H9 (cell line): ENCODE data around the gene HLA-G. TPM values are rescaled to one million over a fixed set of nuclear protein-coding genes. Genes with fewer than 3 reads are reported as not detected.

ENCODE experiments used
- DNase-seq: peaks from one replicate; pipeline ENCODE4 v3.0.0-alpha.2; 2017
- H2AFZ ChIP-seq: one replicate; pipeline ENCODE4 v1.6.1; 2013; ENCODE audit warnings: mild to moderate bottlenecking, low read length, control low read depth, moderate library complexity
- H2AK5ac ChIP-seq: 2 replicates; pipeline ENCODE4 v1.6.1; 2013; ENCODE audit warnings: low read length, control low read depth, mixed read lengths; ENCODE audit not compliant: insufficient read length
- H2BK120ac ChIP-seq: one replicate; pipeline ENCODE4 v1.6.1; 2013; ENCODE audit warnings: low read depth, mild to moderate bottlenecking, low read length, control low read depth, inconsistent platforms; ENCODE audit not compliant: poor library complexity, severe bottlenecking
- H2BK12ac ChIP-seq: 2 replicates; pipeline ENCODE4 v1.6.1; 2013; ENCODE audit warnings: low read length, control low read depth, mixed read lengths, low read depth; ENCODE audit not compliant: insufficient read length
- H2BK15ac ChIP-seq: 2 replicates; pipeline ENCODE4 v1.6.1; 2013; ENCODE audit warnings: low read depth, low read length, control low read depth
- H2BK20ac ChIP-seq: one replicate; pipeline ENCODE4 v1.6.1; 2013; ENCODE audit warnings: low read depth, mild to moderate bottlenecking, low read length, control low read depth, inconsistent platforms; ENCODE audit not compliant: poor library complexity, severe bottlenecking
- H2BK5ac ChIP-seq: 2 replicates; pipeline ENCODE4 v1.6.1; 2013; ENCODE audit warnings: low read length, control low read depth, mixed read lengths; ENCODE audit not compliant: insufficient read length
- H3K14ac ChIP-seq: 2 replicates; pipeline ENCODE4 v1.6.1; 2013; ENCODE audit warnings: low read length, control low read depth; ENCODE audit not compliant: insufficient read depth
- H3K18ac ChIP-seq: 2 replicates; pipeline ENCODE4 v1.6.1; 2013; ENCODE audit warnings: low read depth, mild to moderate bottlenecking, mixed read lengths, low read length, control low read depth; ENCODE audit not compliant: insufficient read length
- H3K23ac ChIP-seq: 2 replicates; pipeline ENCODE4 v1.6.1; 2013; ENCODE audit warnings: low read length, control low read depth, mixed read lengths, low read depth; ENCODE audit not compliant: insufficient read length
- H3K23me2 ChIP-seq: 2 replicates; pipeline ENCODE4 v1.6.1; 2013; ENCODE audit warnings: low read depth, mild to moderate bottlenecking, mixed read lengths, low read length, control low read depth; ENCODE audit not compliant: insufficient read length, poor library complexity, severe bottlenecking
- H3K27ac ChIP-seq: 2 replicates; pipeline ENCODE4 v1.5.1; 2013; ENCODE audit warnings: low read length, control low read depth, mixed read lengths, low read depth; ENCODE audit not compliant: insufficient read length
- H3K27me3 ChIP-seq: 2 replicates; pipeline ENCODE4 v1.6.1; 2013; ENCODE audit warnings: low read length, control low read depth, inconsistent platforms; ENCODE audit not compliant: insufficient read depth
- H3K4ac ChIP-seq: 2 replicates; pipeline ENCODE4 v1.6.1; 2013; ENCODE audit warnings: low read depth, mild to moderate bottlenecking, control low read depth, inconsistent platforms, low read length, moderate library complexity
- H3K4me1 ChIP-seq: 2 replicates; pipeline ENCODE4 v1.6.1; 2013; ENCODE audit warnings: low read length, control low read depth, inconsistent platforms; ENCODE audit not compliant: insufficient read depth
- H3K4me2 ChIP-seq: 2 replicates; pipeline ENCODE4 v1.6.1; 2013; ENCODE audit warnings: low read length, control low read depth, mixed read lengths; ENCODE audit not compliant: insufficient read length, insufficient read depth
- H3K56ac ChIP-seq: 2 replicates; pipeline ENCODE4 v1.6.1; 2013; ENCODE audit warnings: low read depth, mild to moderate bottlenecking, mixed read lengths, low read length, control low read depth; ENCODE audit not compliant: insufficient read length
- H3K79me1 ChIP-seq: 2 replicates; pipeline ENCODE4 v1.6.1; 2013; ENCODE audit warnings: low read depth, mild to moderate bottlenecking, moderate library complexity, low read length, control low read depth, inconsistent platforms; ENCODE audit not compliant: insufficient read depth, poor library complexity, severe bottlenecking
- H3K79me2 ChIP-seq: 2 replicates; pipeline ENCODE4 v1.6.1; 2013; ENCODE audit warnings: low read length, control low read depth, inconsistent platforms; ENCODE audit not compliant: insufficient read depth
- H3K9ac ChIP-seq: 2 replicates; pipeline ENCODE4 v1.6.1; 2013; ENCODE audit warnings: low read length, control low read depth, mixed read lengths; ENCODE audit not compliant: insufficient read length; ENCODE audit errors: extremely low read depth
- H3K9me3 ChIP-seq: one replicate; pipeline ENCODE4 v1.6.1; 2013; ENCODE audit warnings: low read depth, low read length, inconsistent platforms; ENCODE audit not compliant: control insufficient read depth
- H3T11ph ChIP-seq: one replicate; pipeline ENCODE4 v1.6.1; 2013; ENCODE audit warnings: mild to moderate bottlenecking, low read length, control low read depth, inconsistent platforms
- H4K20me1 ChIP-seq: one replicate; pipeline ENCODE4 v1.6.1; 2013; ENCODE audit not compliant: control insufficient read depth, insufficient read length, insufficient read depth
- H4K5ac ChIP-seq: 2 replicates; pipeline ENCODE4 v1.6.1; 2013; ENCODE audit warnings: low read depth, mild to moderate bottlenecking, mixed read lengths, low read length, control low read depth; ENCODE audit not compliant: insufficient read length
- H4K8ac ChIP-seq: replicated peaks from 2 replicates; pipeline ENCODE4 v1.6.1; 2013; ENCODE audit warnings: low read length, control low read depth, mixed read lengths, low read depth; ENCODE audit not compliant: insufficient read length
- H4K91ac ChIP-seq: 2 replicates; pipeline ENCODE4 v1.6.1; 2013; ENCODE audit warnings: low read depth, mild to moderate bottlenecking, moderate library complexity, mixed read lengths, low read length, control low read depth; ENCODE audit not compliant: insufficient read length
- H3K27ac Mint-ChIP-seq, 3 experiments: 2 replicates in 2 of 3; 3 replicates in 1 of 3; pipeline ENCODE4 v1.8.0; 2020 to 2021; ENCODE audit warnings: mixed read lengths in 3 of 3, mild to moderate bottlenecking in 1 of 3, moderate library complexity in 1 of 3
- H3K27me3 Mint-ChIP-seq: 2 replicates; pipeline ENCODE4 v1.8.0; 2021; ENCODE audit warnings: low read depth, mild to moderate bottlenecking, moderate library complexity, mixed read lengths
- H3K36me3 Mint-ChIP-seq, 3 experiments: 2 replicates in 2 of 3; 3 replicates in 1 of 3; pipeline ENCODE4 v1.8.0; 2020 to 2021; ENCODE audit warnings: low read depth in 3 of 3, mixed read lengths in 3 of 3; ENCODE audit not compliant: insufficient read depth in 1 of 3
- H3K4me1 Mint-ChIP-seq, 2 experiments: 2 replicates each; pipeline ENCODE4 v1.8.0; 2020; ENCODE audit warnings: mixed read lengths in 2 of 2
- H3K4me3 Mint-ChIP-seq, 2 experiments: 2 replicates in 1 of 2; 3 replicates in 1 of 2; pipeline ENCODE4 v1.8.0; 2020 to 2021; ENCODE audit warnings: mild to moderate bottlenecking in 2 of 2, mixed read lengths in 2 of 2, moderate library complexity in 1 of 2
- H3K9me3 Mint-ChIP-seq, 2 experiments: 2 replicates in 1 of 2; 3 replicates in 1 of 2; pipeline ENCODE4 v1.8.0; 2020; ENCODE audit warnings: mild to moderate bottlenecking in 2 of 2, mixed read lengths in 2 of 2, moderate library complexity in 1 of 2
- CTCF ChIP-seq: fragments of 200-600 bp; sonication (generic); conservative IDR thresholded peaks from 3 replicates; pipeline ENCODE4 v1.8.0; 2021; ENCODE audit warnings: antibody characterized with exemption, mild to moderate bottlenecking
- WGBS: extraction: QIAGEN DNeasy Blood & Tissue Kit; methylation state at CpG from one replicate; pipeline ENCODE4 v1.1.7; 2013; ENCODE audit warnings: missing lambda C conversion rate, low lambda C conversion rate, mixed read lengths; ENCODE audit not compliant: insufficient read length; ENCODE audit errors: extremely low coverage; 5-methylcytosine and 5-hydroxymethylcytosine counted together
- total RNA-seq: library from RNA; stranded (reverse); gene quantifications from 2 replicates; pipeline ENCODE4 v1.2.1, GENCODE V29; 2021

HLA-G gene
- total RNA-seq, 1 experiment from 2014 or later = 2.7 TPM

- no peak overlapping the region for H3K4me2 ChIP-seq
- no peak overlapping the region for H2AFZ ChIP-seq
- H3K18ac ChIP-seq = no peak overlapping the region
- H3K27ac Mint-ChIP-seq = no peak overlapping the region
- peaks cover 10% of the 10 kb centered on the region; the same call in 1 of the 2 replicates for H3K27me3 ChIP-seq
- no peak overlapping the region for H3K14ac ChIP-seq
- H2AK5ac ChIP-seq = no peak overlapping the region
- no peak overlapping the region for H3K27ac ChIP-seq
- no peak overlapping the region for H4K8ac ChIP-seq
- DNase-seq = no peak
- H3K4me3 Mint-ChIP-seq = peak overlapping the region in 1 of 2 experiments; percentile 66; a peak in 2 of 5 replicates
- no peak overlapping the region for H2BK5ac ChIP-seq
- peaks cover 25 to 28% of the 10 kb centered on the region in 2 experiments for H3K4me1 Mint-ChIP-seq
- H3K27me3 Mint-ChIP-seq = peaks cover 46% of the 10 kb centered on the region
- H3K79me1 ChIP-seq = no peaks in the 10 kb centered on the region
- H3K56ac ChIP-seq = no peak overlapping the region
- peaks cover 0 to 8% of the 10 kb centered on the region in 2 experiments; a peak in 3 of 5 replicates for H3K9me3 Mint-ChIP-seq
- no peak overlapping the region for H4K5ac ChIP-seq
- H4K91ac ChIP-seq = no peak overlapping the region
- no peak overlapping the region for H3K23ac ChIP-seq
- H2BK12ac ChIP-seq = no peak overlapping the region
- H3K79me2 ChIP-seq = no peaks in the 10 kb centered on the region
- no peaks in the 10 kb centered on the region for H3K9me3 ChIP-seq
- H4K20me1 ChIP-seq = no peaks in the 10 kb centered on the region
- no peak overlapping the region for H3T11ph ChIP-seq
- no peak for TF ChIP-seq CTCF
- no peak overlapping the region for H3K4ac ChIP-seq
- WGBS = no CpG with 5 or more reads among the region's 3 CpGs
- no peaks in the 10 kb centered on the region for H3K4me1 ChIP-seq
- peaks cover 8% of the 10 kb centered on the region for H3K23me2 ChIP-seq
- H2BK120ac ChIP-seq = no peak overlapping the region
- no peak overlapping the region for H2BK20ac ChIP-seq
- H3K36me3 Mint-ChIP-seq = peaks cover 0 to 4% (median 0%) of the 10 kb centered on the region in 3 experiments; a peak in 2 of 7 replicates
- H3K9ac ChIP-seq = no peak overlapping the region
- H2BK15ac ChIP-seq = no peak overlapping the region
These were observed 37.0 kb upstream of the HLA-G start for GRCh38 chr6:29790626-29791025.
